Measurements from ENCODE around the gene QDPR. TPM values are rescaled to one million over a fixed set of nuclear protein-coding genes. Genes with fewer than 3 reads are reported as not detected.

QDPR gene
- total and polyA plus RNA-seq, 9 of the 15 experiments (the other 6 are each of a cell fraction or from before 2014, with no cell fraction given) = 5.7 to 29.7 (median 17.2) TPM

GRCh38 chr4:17494258-17495190 lies 17.4 kb downstream of the QDPR start (continued):
- no peak for TF ChIP-seq E2F5 (CRISPR knock-in tag; IDR thresholded peaks at IDR 0.05)
- no peak for TF ChIP-seq SMAD4 (CRISPR knock-in tag; conservative IDR thresholded peaks at IDR 0.05)
- no peak for TF ChIP-seq PML (IDR thresholded peaks at IDR 0.05; ENCODE audit: low read length)
- peak; percentile 11; the same call in 1 of the 2 replicates for TF ChIP-seq REST (IDR thresholded peaks at IDR 0.05; ENCODE audit: borderline replicate concordance)
- no peak for TF ChIP-seq REST (CRISPR knock-in tag; IDR thresholded peaks at IDR 0.05; ENCODE audit: low read depth)
- TF ChIP-seq ZKSCAN1 (IDR thresholded peaks at IDR 0.05; ENCODE audit: low read depth, low read length) = no peak
- TF ChIP-seq MAX (CRISPR knock-in tag; IDR thresholded peaks at IDR 0.05) = peak; percentile 17; the same call in 1 of the 2 replicates
- no peak for TF ChIP-seq HOXB6 (CRISPR knock-in tag; IDR thresholded peaks at IDR 0.05; ENCODE audit: borderline replicate concordance)
- TF ChIP-seq PRMT5 (CRISPR knock-in tag; IDR thresholded peaks at IDR 0.05) = no peak
- 0 out of 2 replicates have a peak, but pooled peaks have one; percentile 43 for TF ChIP-seq JUNB (CRISPR knock-in tag; conservative IDR thresholded peaks at IDR 0.05)
- TF ChIP-seq FOS (IDR thresholded peaks at IDR 0.05; ENCODE audit: extremely low read depth, insufficient read length) = peak; percentile 76
- no peak for TF ChIP-seq MYC (IDR thresholded peaks at IDR 0.05; ENCODE audit: low read depth, low read length)
- no peak for TF ChIP-seq MYC (CRISPR knock-in tag; IDR thresholded peaks at IDR 0.05; ENCODE audit: borderline replicate concordance, low read depth)
- TF ChIP-seq EP300 (IDR thresholded peaks at IDR 0.05; ENCODE audit: low read length) = peak; percentile 55
- TF ChIP-seq CBFA2T2 (conservative IDR thresholded peaks at IDR 0.05) = no peak; the same call in 1 of the 2 replicates
- peak; percentile 65 for TF ChIP-seq USF1 (CRISPR knock-in tag; IDR thresholded peaks at IDR 0.05)
- TF ChIP-seq CREB3 (tag; conservative IDR thresholded peaks at IDR 0.05; ENCODE audit: low read depth) = no peak

Measured in K562 (cell line).